Measurements from ENCODE around the gene DRC3. TPM values are rescaled to one million over a fixed set of nuclear protein-coding genes. Genes with fewer than 3 reads are reported as not detected.

The DRC3 gene
- total and polyA plus RNA-seq, 2 donors (not counting 1 experiment from before 2014, with no cell fraction given), result 0.17 TPM; not detected in 1

- no peak overlapping the region for H3K27ac Mint-ChIP-seq
- H3K27me3 ChIP-seq (replicated peaks in 1 of 4; ENCODE audit: control extremely low read depth in 1 of 4, control insufficient read depth in 3 of 4, insufficient read depth in 4 of 4, low read length in 3 of 4), result no peaks in the 10 kb centered on the region
- no peak for DNase-seq
- no peaks in the 10 kb centered on the region for H3K9me3 Mint-ChIP-seq (ENCODE audit: insufficient read depth)
- no peak overlapping the region for H3K4me3 ChIP-seq (ENCODE audit: control extremely low read depth in 1 of 5, extremely low read depth in 1 of 5, insufficient read depth in 1 of 5, low read depth in 2 of 5, low read length in 4 of 5)
- no peak for ATAC-seq (ENCODE audit: low read depth)
- intact Hi-C loops (cut with micrococcal nuclease), result no loop called here
- peaks cover 3 to 6% of the 10 kb centered on the region in 2 donors for H3K4me1 ChIP-seq (ENCODE audit: control insufficient read depth in 2 of 2, insufficient read depth in 2 of 2, low read length in 2 of 2)
- no peaks in the 10 kb centered on the region for H3K9me3 ChIP-seq (ENCODE audit: control extremely low read depth in 1 of 3, control insufficient read depth in 2 of 3, insufficient read depth in 1 of 3, low read length in 2 of 3)
- H2AFZ ChIP-seq (ENCODE audit: insufficient read depth, low read depth, low read length, poor library complexity, severe bottlenecking), result no peak overlapping the region
- no peak overlapping the region for H3K4me2 ChIP-seq (replicated peaks; ENCODE audit: low read depth, low read length, poor library complexity, severe bottlenecking)
- H3K79me2 ChIP-seq (ENCODE audit: control insufficient read depth, insufficient read depth, low read length), result peaks cover 32% of the 10 kb centered on the region
- H3K27ac ChIP-seq (ENCODE audit: low read length in 2 of 2), result no peak overlapping the region
- ChIA-PET POLR2A (no interaction called here), CTCF (no interaction called here)
- no peak overlapping the region for H3K9ac ChIP-seq (ENCODE audit: low read length)
- peaks cover 11% of the 10 kb centered on the region for H3K4me1 Mint-ChIP-seq
- TF ChIP-seq EZH2 (IDR thresholded peaks at IDR 0.05; ENCODE audit: borderline replicate concordance, insufficient read depth, low read depth, low read length, poor library complexity, severe bottlenecking) (no peak), CTCF (IDR thresholded peaks at IDR 0.05) (no peak)
- no peaks in the 10 kb centered on the region for H3K36me3 ChIP-seq (replicated peaks in 1 of 2; ENCODE audit: control extremely low read depth in 1 of 2, control insufficient read depth in 1 of 2, extremely low read depth in 1 of 2, insufficient read depth in 2 of 2, low read length in 1 of 2)
- H3K27me3 Mint-ChIP-seq, result no peaks in the 10 kb centered on the region
- H4K20me1 ChIP-seq (ENCODE audit: control insufficient read depth, insufficient read depth, low read length, poor library complexity, severe bottlenecking), result no peaks in the 10 kb centered on the region
- no peak overlapping the region for H3K4me3 Mint-ChIP-seq
These were observed 29.8 kb upstream of the DRC3 start for GRCh38 chr17:17942846-17943245.

- Mint-ChIP-seq H3K27me3 (no peaks in the 10 kb centered on the region), H3K27ac (no peak overlapping the region), H3K9me3 (ENCODE audit: insufficient read depth) (no peaks in the 10 kb centered on the region), H3K4me3 (no peak overlapping the region), H3K4me1 (peaks cover 11% of the 10 kb centered on the region)
- POLR2A ChIA-PET, result no interaction called here
- ATAC-seq (ENCODE audit: low read depth) (no peak), DNase-seq (no peak)
- Histone ChIP-seq H3K27me3 (replicated peaks in 1 of 4; ENCODE audit: control extremely low read depth in 1 of 4, control insufficient read depth in 3 of 4, insufficient read depth in 4 of 4, low read length in 3 of 4) (no peaks in the 10 kb centered on the region), H3K9ac (ENCODE audit: low read length) (no peak overlapping the region), H3K27ac (ENCODE audit: low read length in 2 of 2) (no peak overlapping the region), H3K79me2 (ENCODE audit: control insufficient read depth, insufficient read depth, low read length) (peaks cover 27% of the 10 kb centered on the region), H3K9me3 (ENCODE audit: control extremely low read depth in 1 of 3, control insufficient read depth in 2 of 3, insufficient read depth in 1 of 3, low read length in 2 of 3) (no peaks in the 10 kb centered on the region), H3K4me3 (ENCODE audit: control extremely low read depth in 1 of 5, extremely low read depth in 1 of 5, insufficient read depth in 1 of 5, low read depth in 2 of 5, low read length in 4 of 5) (no peak overlapping the region), H3K36me3 (replicated peaks in 1 of 2; ENCODE audit: control extremely low read depth in 1 of 2, control insufficient read depth in 1 of 2, extremely low read depth in 1 of 2, insufficient read depth in 2 of 2, low read length in 1 of 2) (no peaks in the 10 kb centered on the region), H3K4me2 (replicated peaks; ENCODE audit: low read depth, low read length, poor library complexity, severe bottlenecking) (no peak overlapping the region), H3K4me1 (ENCODE audit: control insufficient read depth in 2 of 2, insufficient read depth in 2 of 2, low read length in 2 of 2) (peaks cover 3 to 6% of the 10 kb centered on the region in 2 donors), H4K20me1 (ENCODE audit: control insufficient read depth, insufficient read depth, low read length, poor library complexity, severe bottlenecking) (no peaks in the 10 kb centered on the region), H2AFZ (ENCODE audit: insufficient read depth, low read depth, low read length, poor library complexity, severe bottlenecking) (no peak overlapping the region)
- WGBS (ENCODE audit: insufficient coverage), result 45% methylated on average over 3 of the region's 3 CpGs
- intact Hi-C loops (cut with micrococcal nuclease), result no loop called here
- no peak for TF ChIP-seq EZH2 (IDR thresholded peaks at IDR 0.05; ENCODE audit: borderline replicate concordance, insufficient read depth, low read depth, low read length, poor library complexity, severe bottlenecking)
- TF ChIP-seq CTCF (IDR thresholded peaks at IDR 0.05), result no peak
- CTCF ChIA-PET, result interaction anchor here (0.6 kb wide), 1 partner anchor 1423 kb away, joined by 4 read pairs; no protein-coding TSS in a partner anchor
These were observed 29.2 kb upstream of the DRC3 start for GRCh38 chr17:17943281-17943984.

All from B cell (primary cell).